NCI-H1694 treated with DMSO at 0.1 percent for 48 hours (cell line): ENCODE results near the gene KMT2D.

Source experiments
- DNase-seq: peaks from one replicate; lab custom pipeline; 2025; lab: John Stamatoyannopoulos, UW

Gene KMT2D, protein sequence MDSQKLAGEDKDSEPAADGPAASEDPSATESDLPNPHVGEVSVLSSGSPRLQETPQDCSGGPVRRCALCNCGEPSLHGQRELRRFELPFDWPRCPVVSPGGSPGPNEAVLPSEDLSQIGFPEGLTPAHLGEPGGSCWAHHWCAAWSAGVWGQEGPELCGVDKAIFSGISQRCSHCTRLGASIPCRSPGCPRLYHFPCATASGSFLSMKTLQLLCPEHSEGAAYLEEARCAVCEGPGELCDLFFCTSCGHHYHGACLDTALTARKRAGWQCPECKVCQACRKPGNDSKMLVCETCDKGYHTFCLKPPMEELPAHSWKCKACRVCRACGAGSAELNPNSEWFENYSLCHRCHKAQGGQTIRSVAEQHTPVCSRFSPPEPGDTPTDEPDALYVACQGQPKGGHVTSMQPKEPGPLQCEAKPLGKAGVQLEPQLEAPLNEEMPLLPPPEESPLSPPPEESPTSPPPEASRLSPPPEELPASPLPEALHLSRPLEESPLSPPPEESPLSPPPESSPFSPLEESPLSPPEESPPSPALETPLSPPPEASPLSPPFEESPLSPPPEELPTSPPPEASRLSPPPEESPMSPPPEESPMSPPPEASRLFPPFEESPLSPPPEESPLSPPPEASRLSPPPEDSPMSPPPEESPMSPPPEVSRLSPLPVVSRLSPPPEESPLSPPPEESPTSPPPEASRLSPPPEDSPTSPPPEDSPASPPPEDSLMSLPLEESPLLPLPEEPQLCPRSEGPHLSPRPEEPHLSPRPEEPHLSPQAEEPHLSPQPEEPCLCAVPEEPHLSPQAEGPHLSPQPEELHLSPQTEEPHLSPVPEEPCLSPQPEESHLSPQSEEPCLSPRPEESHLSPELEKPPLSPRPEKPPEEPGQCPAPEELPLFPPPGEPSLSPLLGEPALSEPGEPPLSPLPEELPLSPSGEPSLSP (N-terminal part only)

DNA sequence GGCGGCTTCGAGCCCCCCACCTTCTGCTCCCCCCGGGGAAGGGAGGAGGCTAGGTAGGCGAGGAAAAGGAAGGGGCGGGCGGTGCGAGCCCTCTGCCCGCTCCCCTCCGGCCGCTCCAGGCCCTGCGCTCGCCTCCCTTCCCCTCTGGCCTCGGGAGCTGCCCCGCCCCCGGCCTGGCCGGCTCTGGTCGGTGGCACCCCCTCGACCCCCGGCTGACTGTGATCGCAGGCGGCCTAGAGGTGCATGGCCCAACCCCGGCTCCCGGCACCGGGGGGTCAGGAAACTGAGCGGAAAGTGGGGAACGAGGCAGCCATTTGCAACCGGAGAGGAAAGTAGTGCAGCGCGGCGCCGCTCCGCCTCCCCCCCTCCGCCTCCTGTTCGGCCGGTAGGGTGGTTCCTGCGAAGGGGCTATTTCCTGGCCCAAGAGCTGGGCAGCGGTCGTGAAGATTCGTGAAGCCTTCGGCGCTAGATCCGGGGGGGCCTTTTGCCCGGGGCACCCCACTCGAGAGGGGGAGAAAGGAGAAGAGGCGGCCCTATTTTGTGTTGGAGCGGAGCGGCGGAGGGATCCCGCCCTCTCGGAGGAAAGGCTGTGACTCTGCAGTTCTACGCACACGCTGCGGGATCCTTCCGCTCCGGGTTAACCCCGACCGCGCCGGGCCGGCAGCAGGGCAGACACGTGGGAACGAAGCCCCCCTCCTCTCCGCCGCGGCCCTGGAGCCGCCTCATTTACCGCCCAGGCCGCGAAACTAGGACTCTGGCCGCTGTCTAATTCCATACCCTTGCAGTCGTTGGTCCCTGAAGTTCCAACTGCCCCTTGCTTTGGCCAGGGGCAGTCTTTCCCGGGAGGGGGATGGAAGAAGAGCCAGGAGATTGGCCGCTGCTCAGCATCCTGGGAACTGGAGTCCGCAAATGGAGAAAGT lies at the start of gene KMT2D:
Gene KMT2D, minus strand, starts transcription at position 558 of the 920 bp plus-strand sequence. CDS start 5,470 bp downstream, outside the sequence.
- peak; percentile 78 for DNase-seq

DNA sequence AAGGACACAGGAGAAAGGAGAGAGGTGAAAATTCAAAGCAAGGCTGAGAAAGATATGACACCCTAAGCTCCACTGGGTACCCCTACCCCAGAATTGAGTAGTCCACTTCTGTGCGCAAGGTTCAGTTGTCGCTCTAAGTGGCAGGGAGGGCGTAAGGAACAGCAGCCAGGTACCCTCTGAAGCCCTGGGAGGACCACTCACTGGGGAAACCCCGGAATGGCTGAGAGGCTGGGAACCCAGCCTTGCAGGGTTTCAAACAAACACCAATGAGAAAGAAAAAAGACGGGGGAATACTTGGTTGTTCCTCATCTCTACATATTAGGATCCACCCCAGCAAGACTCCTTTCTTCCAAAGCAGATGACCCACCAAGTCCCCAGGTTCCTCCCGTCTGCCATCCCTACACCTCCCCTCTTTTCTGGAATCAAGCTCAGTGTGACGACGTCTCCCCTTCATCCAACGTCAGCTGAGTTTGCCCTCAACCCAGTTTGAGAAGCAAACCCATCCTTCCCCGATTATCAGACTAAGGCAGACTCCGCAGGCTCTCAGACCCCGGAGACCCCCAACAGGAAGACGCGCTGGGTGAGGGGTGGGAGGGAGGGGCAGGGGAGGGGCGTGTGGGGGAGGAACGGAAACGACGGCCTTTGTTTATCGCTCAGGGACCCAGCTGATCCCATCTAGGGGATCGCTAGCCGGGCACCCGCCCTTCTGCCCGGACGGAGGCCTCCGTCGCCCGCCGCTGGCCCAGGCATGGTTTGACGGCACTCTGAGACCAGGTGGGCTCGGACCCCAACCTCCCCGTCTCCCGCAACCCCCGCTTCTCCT lies 49.3 kb upstream of the KMT2D start:
- no peak for DNase-seq

DNA sequence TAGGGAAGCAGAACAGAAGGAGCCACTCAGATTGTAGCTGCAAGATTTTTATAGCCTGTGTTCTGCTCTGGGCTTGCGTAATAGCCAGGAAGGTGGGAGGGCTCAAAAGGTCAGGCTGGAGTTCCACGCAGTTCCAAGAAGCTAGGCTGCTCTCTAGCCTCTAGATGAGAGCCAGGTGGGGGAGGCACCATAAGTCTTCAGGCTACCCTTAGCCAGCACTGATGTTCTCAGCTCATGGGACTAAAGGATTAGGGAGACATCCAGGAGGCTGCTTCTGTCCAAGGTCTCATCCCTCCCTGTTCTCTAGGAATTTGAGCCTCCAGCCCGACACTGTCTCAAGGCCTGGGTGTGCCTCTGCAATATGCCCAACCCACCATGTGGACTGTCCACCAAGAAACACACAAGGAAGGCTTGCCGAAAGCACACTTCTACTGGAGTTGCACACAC lies 48.4 kb upstream of the KMT2D start:
- no peak for DNase-seq

DNA sequence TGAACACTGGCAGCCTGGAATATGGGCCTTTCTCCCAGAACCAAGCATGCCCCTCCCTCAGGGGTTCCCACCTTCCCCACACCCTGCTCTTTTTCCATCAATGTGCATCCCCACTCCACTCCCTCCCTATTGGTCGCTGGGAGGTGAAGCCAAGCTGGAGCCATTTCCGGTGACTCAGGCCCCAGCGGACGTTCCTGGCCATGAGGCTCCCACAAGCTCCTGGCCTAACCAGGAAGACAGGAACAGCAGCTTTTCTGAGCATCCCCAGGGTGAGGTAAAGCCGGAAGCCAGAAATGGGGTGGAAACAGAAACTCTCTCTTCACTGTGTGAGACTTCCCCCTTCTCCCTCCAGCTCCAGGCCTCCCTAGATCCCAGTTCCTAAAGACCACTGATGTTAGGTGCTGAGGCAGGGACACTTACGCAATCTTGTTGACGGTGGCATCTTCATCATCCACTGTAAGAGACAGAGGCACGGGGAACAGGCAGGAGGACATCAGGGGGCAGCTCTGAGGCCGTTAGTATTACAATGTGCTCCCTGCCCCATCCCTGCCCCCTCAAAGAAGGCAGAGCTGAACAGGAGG lies 45.0 kb upstream of the KMT2D start:
- DNase-seq, result no peak

DNA sequence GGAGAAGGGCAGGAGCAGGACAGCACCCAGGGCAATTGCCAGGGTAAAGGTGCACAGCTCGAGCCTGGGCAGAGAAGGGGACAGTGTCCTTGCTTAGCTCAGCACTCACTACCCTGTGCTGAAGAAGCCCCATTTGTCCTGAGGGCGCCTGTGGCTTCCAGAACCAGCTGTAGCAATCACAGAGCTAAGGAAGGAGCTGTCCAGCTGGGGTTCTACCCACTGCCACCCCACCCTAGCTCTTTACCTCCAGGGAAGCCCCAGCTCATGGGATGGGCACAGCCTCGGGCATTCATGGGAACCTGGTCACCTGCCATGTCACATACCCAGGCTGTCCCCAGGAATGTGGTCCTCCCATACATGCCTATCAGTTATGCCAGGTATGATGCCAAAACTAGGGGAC lies 44.2 kb upstream of the KMT2D start:
- DNase-seq, result no peak

DNA sequence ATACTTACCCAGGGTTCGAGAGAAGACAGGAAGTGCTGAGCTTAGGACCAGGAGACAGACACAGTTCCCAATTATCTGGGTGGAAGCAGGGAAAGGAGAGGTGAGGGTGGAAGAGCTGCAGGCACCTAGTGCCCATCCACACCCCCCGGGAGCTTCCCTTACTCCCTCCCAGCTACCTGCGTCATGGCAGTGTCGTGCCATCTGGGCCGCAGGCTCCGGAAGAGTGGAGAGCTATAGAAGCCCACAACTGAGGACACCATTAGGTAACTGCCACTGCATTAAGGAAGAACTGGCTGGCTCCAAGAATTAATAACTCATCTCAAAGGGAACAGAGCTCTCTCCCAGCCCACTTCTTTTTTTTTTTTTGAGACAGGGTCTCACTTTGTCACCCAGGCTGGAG lies 39.8 kb upstream of the KMT2D start:
- DNase-seq, result no peak

DNA sequence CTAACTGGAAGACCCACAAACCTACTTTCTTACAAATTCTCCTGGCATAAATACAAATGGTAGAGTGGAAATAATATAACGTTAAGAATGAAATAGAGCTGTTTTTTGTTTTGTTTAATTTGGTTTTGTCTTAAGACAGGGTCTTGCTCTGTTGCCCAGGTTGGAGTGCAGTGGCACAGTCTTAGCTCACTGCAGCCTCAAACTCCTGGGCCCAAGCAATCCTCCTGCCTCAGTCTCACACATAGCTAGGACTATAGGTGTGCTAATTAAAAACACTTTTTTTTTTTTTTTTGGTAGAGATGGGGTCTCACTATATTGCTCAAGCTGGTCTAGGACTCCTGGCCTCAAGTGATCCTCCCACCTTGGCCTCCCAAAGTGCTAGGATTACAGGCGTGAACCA lies 38.1 kb upstream of the KMT2D start:
- no peak for DNase-seq

DNA sequence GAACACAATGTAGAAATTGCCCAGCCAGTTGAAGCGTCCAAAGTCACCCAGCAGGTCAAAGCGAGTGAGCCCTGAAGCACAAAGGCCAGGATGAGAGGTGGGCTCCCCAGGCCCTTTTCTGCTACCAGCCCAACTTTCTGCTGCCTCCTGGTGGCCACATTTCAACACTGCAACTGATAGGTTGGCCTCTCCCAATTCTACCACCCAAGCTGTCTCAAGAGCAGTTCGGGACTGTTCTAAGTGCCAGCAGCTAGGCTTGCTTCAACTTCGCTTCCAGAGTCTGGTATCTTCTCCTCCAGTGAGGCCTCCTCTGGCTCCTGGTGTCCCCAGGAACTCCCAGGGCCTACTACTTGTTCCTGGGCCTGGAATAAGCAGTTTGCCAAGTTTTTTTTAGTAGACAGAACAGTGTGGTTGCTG lies 37.4 kb upstream of the KMT2D start:
- peak; percentile 4 for DNase-seq

DNA sequence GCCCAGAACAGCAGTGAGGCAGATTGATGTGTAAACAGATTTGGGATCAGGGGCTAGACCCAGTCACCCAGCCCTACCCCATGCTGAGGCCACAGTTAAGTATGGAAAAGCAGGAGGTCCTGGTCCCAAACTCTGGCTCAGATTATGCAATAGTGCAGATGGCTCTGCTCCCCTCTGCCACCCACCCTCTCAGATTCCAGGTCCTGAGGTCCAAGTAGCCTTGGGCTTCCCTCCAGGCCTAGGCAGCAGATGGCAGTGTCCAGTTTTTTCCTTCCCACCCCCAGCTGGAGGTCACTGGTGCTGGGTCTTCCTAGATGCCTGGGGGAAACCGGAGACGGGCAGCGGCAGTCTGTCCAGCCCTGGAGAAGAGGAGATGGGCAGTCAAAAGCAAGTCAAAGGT lies 36.8 kb upstream of the KMT2D start:
- no peak for DNase-seq

DNA sequence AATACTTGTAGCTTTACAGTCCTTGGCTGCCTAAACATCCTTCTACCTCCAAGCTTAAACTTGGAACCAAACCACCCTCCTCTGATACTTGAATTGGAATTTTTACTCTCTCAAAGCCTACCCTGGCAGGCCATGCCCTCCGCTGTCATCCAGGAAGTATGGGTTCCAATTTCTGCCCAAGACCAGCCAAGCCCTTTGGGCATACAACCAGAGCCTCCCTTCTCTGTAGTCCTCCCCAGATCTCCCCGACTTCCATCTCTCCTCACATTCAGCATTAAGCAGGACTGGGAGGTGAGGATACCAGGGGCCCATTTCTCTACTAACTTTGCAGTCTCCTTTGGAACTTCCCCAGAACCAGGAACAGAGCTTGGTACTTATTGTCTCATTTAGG lies 34.4 kb upstream of the KMT2D start:
- no peak for DNase-seq

DNA sequence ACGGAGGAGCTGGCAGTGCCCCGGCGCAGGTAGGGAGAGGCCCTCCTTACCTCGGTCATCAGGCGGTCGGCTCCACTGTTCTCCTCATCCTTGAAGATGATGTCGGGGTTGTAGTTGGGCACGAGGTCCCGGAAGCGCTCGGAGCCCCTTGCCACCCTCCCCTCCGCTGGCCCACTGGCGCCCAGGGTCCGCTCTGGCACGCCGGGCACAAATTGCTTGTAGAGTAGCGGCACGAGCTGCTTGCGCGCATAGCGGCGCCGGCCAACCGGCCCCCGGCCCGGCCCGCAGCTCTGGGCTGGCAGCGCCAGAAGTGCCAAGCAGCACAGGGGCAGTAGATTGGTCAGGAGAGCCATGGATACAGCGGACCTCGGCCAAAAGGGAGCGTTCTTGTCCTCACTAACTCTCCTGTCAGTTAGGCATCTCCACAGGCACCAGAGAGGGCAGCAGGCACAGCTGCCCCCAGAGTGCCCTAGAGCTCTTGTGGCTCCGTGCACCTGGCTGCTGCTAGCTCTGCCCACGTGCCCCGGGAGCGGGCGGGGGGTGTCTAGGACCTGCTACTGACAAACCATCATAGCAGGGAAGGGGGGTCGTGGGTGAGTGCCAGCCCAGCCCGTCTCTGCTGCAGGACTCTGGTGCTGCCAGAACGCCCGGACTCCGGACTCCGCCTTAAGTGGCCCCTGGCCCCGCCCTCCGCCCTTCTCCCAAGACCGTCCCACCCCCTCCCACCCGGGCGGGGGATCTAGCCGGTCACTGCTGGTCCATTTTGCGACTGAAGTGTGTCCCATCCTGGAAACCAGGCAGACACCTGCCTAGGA lies 33.8 kb upstream of the KMT2D start, which contains the start of gene DHH:
Gene DHH, minus strand, starts transcription at position 642 of the 815 bp plus-strand sequence. Its CDS starts 289 bp downstream, at position 353.
- DNase-seq, result no peak

DNA sequence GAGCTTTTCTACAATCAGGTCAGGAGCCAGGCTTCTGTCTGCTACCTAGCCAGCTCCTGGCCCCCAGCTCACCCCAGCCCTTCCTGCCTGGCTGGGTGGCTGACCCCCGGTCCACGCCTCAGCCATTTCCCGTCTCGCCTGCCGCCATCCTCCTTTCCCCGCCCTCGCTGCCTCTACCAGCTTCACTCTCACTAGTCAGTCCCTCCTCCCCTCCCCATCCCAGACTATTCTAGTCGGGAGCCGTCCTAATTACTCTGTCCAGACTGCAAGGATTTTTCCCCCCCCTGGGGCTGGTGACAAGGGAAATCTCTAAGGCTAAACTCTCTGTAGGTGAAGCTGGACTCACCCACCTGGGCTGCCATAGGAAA lies 33.2 kb upstream of the KMT2D start:
- no peak for DNase-seq

DNA sequence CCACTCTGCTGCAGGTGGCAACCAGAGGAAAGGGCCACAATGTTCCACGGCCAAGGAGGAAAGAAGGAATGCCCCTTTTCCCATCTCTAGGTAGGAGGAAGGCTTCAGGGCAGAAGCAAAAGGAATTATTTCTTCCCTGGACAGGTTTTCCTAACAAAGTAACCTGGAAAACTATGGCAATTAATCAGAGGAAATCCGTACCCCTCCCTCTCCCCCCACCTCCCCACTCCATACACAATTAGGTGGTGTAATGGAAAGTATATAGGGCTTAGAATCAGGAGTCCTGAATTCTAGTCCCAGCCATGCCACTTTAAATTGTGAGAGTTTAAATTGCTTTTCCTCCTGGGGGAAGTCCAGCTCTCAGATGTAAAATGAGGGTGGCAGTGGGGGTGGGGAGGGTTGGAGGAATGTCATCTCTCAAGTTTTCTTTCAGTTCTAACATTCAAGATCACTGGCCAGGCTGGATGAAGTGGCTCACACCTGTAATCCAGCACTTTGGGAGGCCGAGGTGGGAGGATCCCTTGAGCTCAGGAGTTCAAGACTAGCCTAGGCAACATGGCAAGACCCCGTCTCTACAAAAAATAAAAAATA lies 32.3 kb upstream of the KMT2D start:
- no peak for DNase-seq

DNA sequence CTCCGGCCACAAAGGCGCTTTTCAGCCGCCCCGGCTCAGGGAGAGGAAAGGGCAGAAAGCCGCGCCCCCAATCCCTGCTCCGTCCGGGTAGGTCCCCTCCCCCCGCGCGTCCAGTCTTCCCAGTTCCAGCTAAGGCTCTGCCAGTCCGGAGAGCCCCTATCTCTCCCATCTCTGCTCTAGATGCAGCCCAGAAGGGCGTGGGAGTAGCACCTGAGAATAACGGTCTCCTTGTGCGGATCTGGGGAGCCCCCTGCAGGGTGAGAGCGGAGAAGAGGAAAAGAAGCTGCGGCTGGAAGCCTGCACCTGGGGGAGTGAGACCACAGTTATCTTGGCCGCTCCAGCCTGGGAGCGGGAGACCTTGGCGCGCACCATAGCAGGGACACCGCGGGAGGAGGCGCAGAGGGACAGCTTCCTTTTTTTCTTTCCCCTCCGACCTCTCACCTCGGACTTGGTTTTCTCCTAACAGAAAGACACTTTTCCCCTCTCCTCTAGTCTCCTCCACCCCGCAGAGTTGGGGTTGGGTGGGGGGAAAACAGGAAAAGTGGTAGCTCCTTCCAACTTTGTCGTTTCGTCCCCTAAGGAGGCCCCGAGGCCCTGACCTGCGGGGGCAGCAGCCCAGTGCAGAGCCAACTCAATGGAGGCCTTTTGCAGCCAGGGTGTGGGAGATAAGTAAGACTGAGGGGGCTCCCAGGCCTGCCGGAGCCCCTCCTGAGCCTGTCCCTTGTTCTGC lies 31.7 kb upstream of the KMT2D start:
- no peak for DNase-seq

DNA sequence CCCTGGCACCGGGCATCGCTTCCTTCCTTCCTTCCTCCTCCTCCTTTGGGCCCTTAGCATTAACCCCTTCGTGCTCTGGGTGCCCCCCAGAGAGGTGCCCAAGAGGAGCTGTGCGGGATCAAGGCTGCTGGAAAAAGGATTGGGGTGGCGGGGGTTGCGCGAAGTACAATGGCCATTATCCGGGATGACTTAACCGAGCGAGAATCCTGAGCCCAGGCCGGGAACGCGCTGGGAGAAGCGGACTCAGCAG lies 31.2 kb upstream of the KMT2D start:
- DNase-seq, result no peak

DNA sequence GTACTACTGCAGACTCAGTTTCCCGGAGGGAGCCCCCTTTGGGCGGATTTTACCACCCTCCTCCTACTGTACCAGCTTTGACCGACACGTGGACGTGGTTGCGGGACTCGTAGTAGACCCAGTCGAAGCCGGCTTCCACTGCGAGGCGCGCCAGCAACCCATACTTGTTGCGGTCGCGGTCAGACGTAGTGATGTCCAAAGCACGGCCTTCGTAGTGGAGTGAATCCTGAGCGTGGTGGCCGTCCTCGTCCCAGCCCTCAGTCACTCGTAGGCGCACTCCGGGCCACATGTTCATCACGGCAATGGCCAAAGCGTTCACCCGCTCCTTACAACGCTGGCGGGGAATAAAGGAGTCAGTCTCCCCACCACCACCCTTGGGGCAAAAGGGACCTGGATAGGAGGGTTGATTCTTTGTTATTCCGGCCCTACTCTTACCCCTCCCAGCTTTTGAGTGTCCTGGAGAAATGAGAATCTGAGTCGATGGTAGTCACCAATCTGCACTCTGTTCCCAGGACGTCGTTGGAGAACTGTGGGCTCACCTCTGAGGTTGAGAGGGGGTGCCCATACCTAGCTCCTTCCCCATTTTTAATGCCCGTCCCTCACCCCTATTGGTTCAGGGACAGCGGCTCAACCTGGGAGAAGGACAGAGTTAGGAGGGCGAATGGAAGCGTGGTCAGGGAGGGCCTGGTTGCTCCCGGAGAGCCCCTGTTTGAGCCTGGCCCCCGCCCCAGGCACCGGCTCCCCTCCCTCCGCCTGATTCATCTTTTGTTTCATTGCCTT lies 30.7 kb upstream of the KMT2D start:
- no peak for DNase-seq

DNA sequence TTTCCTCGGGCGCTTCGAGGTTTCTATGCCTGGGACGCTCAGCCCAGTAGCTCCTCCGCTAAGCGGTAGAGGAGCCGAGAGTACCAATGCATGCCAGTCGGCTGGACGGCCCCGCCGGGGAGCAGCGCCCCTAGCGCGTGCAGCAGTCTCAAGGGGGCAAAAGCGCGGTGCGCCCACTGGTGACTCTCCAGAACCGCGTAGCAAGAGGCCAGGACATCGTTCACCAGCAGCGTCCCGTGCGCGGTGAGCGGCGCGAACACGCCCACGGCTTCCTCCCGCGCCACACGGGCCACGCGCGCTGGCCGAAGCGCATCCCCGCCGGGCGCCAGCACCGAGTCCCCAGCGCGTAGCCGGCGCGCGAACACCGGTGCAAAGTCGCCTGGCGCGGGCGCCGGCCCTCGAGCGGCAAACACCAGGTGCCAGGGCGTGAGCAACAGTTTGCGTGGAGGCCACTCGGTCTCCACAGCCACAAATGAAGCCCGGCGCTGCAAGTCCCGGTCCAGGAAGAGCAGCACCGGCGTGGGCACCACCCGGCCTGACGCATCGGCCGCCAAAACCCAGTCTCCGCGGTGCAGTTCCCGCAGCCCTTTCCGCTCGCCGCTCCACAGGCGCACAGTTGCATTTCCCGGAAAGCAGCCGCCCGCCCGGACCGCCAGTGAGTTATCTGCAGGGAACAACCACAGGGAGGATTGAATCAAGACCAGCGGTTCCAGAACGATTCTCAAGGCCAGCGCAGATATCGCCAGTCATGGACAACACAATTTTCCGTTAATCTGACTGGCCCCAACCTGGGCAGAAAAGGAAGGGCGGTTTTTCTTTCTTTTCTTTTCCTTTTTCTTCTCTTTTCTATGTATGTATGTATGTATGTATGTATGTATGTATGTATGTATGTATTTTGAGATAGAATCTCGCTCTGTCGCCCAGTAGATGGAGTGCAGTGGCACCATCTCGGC lies 29.5 kb upstream of the KMT2D start:
- DNase-seq, result no peak
